Thymus (tissue), 14 donors: Measurements from ENCODE around the gene PTPRJ. TPM values are rescaled to one million over a fixed set of nuclear protein-coding genes. Genes with fewer than 3 reads are reported as not detected.
"Not testable (repeated sequence)": the region's sequence is repeated elsewhere in the genome, so short reads cannot be mapped to it uniquely, and the experiment has no call there.

Experiments used
- DNase-seq, 9 donors: peaks; one replicate each; pipeline ENCODE4 v3.0.0-alpha.2; 2013; ENCODE audit warnings: low spot score in 9 of 9, low read depth in 6 of 9, missing footprints in 1 of 9
- H3K27ac ChIP-seq, 2 donors: one replicate each; pipeline ENCODE4 v1.5.1; 2013; ENCODE audit warnings: control low read depth in 1 of 2, low read depth in 1 of 2, low read length in 1 of 2, mild to moderate bottlenecking in 1 of 2, moderate library complexity in 1 of 2
- H3K27me3 ChIP-seq, 2 donors: one replicate each; pipeline ENCODE4 v1.5.1; 2013; ENCODE audit warnings: low read length in 1 of 2; ENCODE audit not compliant: control insufficient read depth in 2 of 2, insufficient read depth in 1 of 2
- H3K36me3 ChIP-seq, 2 donors: one replicate each; pipeline ENCODE4 v1.5.1; 2013; ENCODE audit warnings: low read length in 1 of 2, mild to moderate bottlenecking in 1 of 2, moderate library complexity in 1 of 2; ENCODE audit not compliant: control insufficient read depth in 2 of 2, insufficient read depth in 2 of 2
- H3K4me1 ChIP-seq, 2 donors: one replicate each; pipeline ENCODE4 v1.5.1; 2013; ENCODE audit warnings: low read length in 2 of 2; ENCODE audit not compliant: control insufficient read depth in 2 of 2, insufficient read depth in 2 of 2
- H3K4me3 ChIP-seq, 2 donors: one replicate each; pipeline ENCODE4 v1.5.1; 2013; ENCODE audit warnings: low read length in 2 of 2, control low read depth in 1 of 2, mild to moderate bottlenecking in 1 of 2
- H3K9me3 ChIP-seq, 2 donors: one replicate each; pipeline ENCODE4 v1.5.1; 2013; ENCODE audit warnings: low read length in 1 of 2, mild to moderate bottlenecking in 1 of 2; ENCODE audit not compliant: control insufficient read depth in 2 of 2, insufficient read depth in 1 of 2
- WGBS: extraction: QIAGEN DNeasy Blood & Tissue Kit; methylation state at CpG from one replicate; pipeline ENCODE4 v1.1.7; 2013; 5-methylcytosine and 5-hydroxymethylcytosine counted together
- long read RNA-seq, 10 donors: transcript quantifications; one replicate each; lab custom pipeline, GENCODE V29; 2026
- polyA plus RNA-seq: library from polyadenylated mRNA; stranded (reverse); fragments of 200-250 nt; gene quantifications from one replicate; pipeline ENCODE4 v1.2.3, GENCODE V29; 2013
- total RNA-seq: library from RNA; stranded (reverse); fragments of 120-200 nt; gene quantifications from one replicate; pipeline ENCODE4 v1.2.4, GENCODE V29; 2013
- donor health status: healthy.

PTPRJ gene
- total RNA-seq = 7.5 TPM
- 4.4 TPM for polyA plus RNA-seq
- long read RNA-seq, donor 1 = 0 reads
- long read RNA-seq, donor 2 = 0 reads
- long read RNA-seq, donor 3 = 0 reads
- long read RNA-seq, donor 4 = 0 reads
- long read RNA-seq, donor 5 = 0 reads
- long read RNA-seq, donor 6 = 0 reads
- long read RNA-seq, donor 7 = 0 reads
- long read RNA-seq, donor 8 = 0 reads
- long read RNA-seq, donor 9 = 0 reads
- long read RNA-seq, donor 10 = 0 reads

DNA sequence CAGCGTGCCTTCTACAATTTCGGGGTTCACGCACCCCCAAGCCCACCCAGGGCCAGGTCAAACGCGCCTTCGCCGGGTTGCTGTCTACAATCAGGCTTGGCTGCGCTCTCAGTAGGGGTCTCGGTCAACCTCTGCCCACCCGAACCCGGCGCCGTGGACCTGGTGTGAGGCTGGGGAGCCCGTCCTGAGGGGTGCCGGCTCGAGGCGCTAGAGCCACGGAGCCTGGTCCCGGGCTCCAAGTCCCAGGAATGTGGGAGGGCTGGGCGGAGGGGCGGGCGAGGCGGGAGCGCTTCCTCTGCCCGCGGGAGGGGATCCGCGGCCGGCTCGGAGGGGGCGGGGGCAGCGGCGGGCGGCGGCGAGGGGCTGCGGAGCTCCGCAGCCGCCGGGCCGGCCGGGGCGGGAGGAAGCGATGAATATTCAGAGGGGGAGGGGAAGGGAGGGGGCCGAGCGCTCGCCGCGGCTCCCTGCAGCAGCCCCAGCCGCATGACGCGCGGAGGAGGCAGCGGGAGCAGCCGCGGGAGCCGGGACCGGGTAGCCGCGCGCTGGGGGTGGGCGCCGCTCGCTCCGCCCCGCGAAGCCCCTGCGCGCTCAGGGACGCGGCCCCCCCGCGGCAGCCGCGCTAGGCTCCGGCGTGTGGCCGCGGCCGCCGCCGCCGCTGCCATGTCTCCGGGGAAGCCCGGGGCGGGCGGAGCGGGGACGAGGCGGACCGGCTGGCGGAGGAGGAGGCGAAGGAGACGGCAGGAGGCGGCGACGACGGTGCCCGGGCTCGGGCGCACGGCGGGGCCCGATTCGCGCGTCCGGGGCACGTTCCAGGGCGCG lies at the start of gene PTPRJ:
PTPRJ (plus strand) TSS at position 472 of the 819 bp plus-strand sequence. CDS start 354 bp downstream, outside the sequence.
- Histone ChIP-seq H3K4me3 (peak within 1 kb of the TSS; percentile 30 to 75), H3K27ac (peak within 1 kb of the TSS in 1 of 2 donors; percentile 86), H3K4me1 (peaks cover 0 to 18% of the 10 kb centered on the region in 2 donors), H3K36me3 (no peaks in the 10 kb centered on the region), H3K27me3 (peaks cover 24 to 53% of the 10 kb centered on the region in 2 donors), H3K9me3 (peaks cover 0 to 4% of the 10 kb centered on the region in 2 donors)
- peak in 1 of 9 donors; percentile 22 for DNase-seq
- WGBS = 3% methylated on average over 111 of the region's 111 CpGs

DNA sequence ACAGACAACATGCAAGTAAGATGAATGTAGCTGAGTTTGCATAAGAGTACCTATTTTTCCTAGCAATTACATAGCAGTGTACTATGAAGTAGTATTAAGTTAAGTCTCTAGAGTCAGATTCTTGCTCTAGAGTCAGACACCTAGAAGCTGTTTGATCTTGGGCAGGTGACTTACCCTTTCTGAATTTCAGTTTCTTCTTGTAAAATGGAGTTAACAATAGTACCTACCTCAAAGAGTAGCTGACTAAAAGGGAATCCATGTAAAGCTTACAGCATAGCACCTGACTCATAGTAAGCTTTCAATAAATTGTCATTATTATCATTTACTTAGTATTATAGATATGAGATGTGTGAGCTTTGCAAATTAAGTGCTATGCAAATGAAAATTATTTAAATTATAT lies 47.8 kb upstream of the PTPRJ start:
- no peaks in the 10 kb centered on the region for H3K9me3 ChIP-seq
- H3K4me3 ChIP-seq = no peak overlapping the region
- H3K27me3 ChIP-seq = no peaks in the 10 kb centered on the region
- H3K27ac ChIP-seq = no peak overlapping the region
- no peaks in the 10 kb centered on the region for H3K36me3 ChIP-seq
- DNase-seq = peak in 1 of 9 donors; percentile 42
- peaks cover 7 to 9% of the 10 kb centered on the region in 2 donors for H3K4me1 ChIP-seq

DNA sequence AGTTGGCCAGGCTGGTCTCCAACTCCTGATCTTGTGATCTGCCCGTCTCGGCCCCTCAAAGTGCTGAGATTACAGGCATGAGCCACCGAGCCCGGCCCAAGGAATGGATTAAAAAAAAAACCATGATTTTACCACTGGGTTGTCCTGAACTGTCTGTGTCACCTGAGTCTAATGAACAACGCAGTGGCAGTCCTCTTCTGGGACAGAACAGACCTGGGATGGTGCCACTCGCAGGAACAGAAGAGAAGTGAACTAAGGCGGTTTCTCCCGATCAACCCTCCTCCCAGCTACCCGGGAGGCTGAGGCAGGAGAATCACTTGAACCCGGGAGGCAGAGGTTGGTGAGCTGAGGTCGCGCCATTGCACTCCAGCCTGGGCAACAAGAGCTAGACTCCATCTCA lies 46.6 kb upstream of the PTPRJ start:
- not testable (repeated sequence) for H3K4me3 ChIP-seq, H3K9me3 ChIP-seq, DNase-seq, H3K27me3 ChIP-seq, H3K4me1 ChIP-seq, H3K36me3 ChIP-seq, H3K27ac ChIP-seq
- 91% methylated on average over 12 of the region's 12 CpGs for WGBS

DNA sequence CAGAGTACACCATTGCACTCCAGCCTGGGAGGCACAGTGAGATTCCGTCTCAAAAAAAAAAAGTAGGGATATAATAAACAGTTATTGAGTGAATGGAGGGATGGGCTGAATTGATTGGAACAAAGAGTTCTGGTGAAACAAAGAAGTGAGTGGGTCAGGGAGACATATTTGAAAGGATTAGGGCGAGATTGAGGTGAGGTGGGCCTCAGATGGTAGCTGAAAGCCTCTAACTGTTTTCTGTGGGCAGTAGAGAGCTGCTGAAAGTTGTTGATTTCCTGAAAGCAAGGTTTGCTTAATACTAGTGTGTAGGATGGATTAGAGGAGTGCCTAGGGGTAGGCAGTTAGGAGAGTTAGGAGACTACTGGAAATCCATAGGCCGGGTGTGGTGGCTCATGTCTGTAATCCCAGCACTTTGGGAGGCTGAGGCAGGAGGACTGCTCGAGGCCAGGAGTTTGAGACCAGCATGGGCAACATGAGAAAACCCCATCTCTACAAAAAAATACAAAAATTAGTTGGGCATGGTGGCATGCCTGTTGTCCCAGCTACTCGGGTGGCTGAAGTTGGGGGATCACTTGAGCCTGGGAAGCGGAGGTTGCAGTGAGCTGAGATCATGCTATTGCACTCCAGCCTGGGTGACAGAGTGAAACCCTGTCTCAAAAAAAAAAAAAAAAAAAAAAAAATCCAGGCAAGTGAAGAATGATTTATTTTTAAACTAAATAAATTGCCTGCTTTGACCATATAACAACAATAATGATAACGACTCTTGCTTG lies 41.4 kb upstream of the PTPRJ start:
- WGBS = 95% methylated on average over 7 of the region's 7 CpGs
- DNase-seq = no peak
- H3K27ac ChIP-seq = no peak overlapping the region
- no peaks in the 10 kb centered on the region for H3K9me3 ChIP-seq
- no peaks in the 10 kb centered on the region for H3K4me1 ChIP-seq
- no peaks in the 10 kb centered on the region for H3K36me3 ChIP-seq
- no peak overlapping the region for H3K4me3 ChIP-seq
- H3K27me3 ChIP-seq = no peaks in the 10 kb centered on the region

DNA sequence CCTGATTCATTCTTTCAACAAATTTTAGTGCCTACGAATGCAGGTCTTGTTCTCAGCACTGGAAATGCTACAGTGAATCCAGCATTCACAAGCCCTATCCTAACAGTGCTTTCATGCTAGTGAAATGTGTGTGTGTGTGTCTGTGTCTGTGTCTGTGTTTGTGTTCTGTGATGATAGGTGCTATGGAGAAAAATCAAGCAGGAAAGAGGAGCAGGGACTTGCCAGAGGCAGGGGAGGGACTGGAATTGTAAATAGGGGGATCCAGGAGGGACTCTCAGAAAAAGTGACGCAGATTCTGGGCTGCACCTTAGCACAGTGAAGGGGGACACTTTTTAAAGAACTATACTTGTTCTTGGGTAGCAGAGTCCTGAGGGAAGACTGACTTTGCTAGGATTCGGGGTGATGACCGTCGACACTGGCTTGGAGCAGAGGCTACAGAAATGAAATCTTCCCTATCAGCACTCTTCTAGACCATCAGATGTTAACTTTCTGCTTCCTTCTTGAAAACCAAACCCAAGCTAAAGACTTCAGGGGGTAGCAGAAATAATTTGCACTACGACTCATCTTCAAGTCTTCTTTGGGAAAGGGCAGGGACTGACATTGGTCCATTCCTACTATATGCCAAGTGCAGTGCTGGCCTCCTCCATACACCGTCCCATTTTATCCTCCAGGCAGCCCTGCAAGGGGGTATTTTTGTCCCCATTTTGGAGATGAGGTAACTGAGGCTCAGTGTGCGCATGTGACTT lies 39.3 kb upstream of the PTPRJ start:
- H3K4me1 ChIP-seq = no peaks in the 10 kb centered on the region
- no peaks in the 10 kb centered on the region for H3K9me3 ChIP-seq
- no peak overlapping the region for H3K27ac ChIP-seq
- H3K36me3 ChIP-seq = no peaks in the 10 kb centered on the region
- DNase-seq = no peak
- H3K4me3 ChIP-seq = no peak overlapping the region
- WGBS = 97% methylated on average over 8 of the region's 8 CpGs
- H3K27me3 ChIP-seq = no peaks in the 10 kb centered on the region

DNA sequence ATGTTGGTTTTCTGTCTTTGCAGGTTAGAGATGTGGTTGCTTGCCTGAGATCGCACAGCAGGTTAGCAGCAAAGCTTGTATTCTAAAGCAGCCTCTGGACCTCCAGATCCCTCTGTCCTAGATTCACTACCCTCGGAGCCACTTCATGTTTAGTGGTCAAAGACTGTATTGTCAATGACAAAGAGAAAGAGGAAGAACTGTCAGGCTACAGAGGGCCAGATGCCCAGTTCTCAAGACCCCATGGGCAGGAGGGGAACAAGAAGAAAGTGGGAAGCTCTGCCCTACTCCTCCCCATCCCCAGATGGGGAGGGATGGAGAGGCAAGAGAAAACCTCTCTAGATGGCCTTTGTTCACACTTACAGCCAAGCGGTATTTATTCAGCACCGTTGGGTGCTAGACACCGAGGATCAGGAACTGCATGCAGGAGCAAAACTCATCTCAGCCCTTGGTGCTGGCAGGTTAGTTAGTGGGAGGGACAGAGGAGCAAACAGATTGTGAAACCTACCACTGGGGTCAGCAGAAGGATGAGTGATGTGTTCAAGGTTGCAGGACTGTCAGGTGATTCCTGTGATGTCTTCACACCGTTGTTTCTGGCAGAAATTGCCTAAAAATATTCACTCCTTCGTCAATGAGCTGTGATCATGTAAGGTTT lies 38.3 kb upstream of the PTPRJ start:
- H3K4me1 ChIP-seq = peaks cover 0 to under 1% of the 10 kb centered on the region in 2 donors
- no peak for DNase-seq
- H3K9me3 ChIP-seq = no peaks in the 10 kb centered on the region
- no peaks in the 10 kb centered on the region for H3K36me3 ChIP-seq
- H3K27ac ChIP-seq = no peak overlapping the region
- no peak overlapping the region for H3K4me3 ChIP-seq
- WGBS = 93% methylated on average over 7 of the region's 7 CpGs
- no peaks in the 10 kb centered on the region for H3K27me3 ChIP-seq

DNA sequence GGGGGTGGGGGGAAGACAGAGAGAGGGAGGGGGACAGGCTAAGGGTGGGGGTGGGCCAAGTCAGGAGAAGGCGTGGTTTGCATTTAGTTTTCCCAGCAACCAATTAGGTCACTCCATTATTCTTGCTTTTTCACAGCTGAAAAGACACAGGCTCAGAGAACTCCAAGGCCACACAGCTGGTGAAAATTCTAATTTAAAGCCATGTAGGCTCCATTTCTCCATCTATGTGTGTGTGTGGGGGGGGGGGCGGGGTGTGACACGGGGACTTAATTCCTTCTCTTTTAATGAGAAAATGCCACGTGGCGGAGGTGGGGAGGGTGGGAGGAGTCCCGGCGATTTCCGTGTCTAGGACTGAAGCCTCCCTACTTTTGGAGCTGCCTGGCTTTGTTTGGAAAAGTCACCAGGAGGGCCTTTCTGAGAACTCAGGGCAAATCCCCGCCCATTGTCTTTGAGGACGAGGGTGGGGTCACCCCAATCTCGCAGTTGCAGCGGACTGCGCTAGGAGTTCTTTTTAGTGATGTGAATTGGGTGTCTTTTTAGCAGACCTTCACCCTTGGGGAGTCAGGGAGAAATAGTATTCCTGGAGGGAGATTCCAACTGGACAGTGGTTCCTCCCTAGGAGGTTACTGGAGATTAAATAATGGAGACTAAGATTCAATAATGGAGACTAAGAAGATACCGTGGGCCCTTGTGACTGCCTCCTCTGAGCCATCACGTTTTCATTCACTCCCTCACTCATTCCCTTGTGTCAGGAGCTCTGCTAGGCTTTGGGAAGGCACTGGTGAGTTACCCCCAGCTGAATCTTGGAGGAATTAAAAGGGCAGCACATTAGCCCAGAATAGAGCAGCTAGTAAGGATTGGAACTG lies 36.4 kb upstream of the PTPRJ start:
- Histone ChIP-seq H3K27ac (no peak overlapping the region), H3K27me3 (no peaks in the 10 kb centered on the region), H3K9me3 (no peaks in the 10 kb centered on the region), H3K4me1 (peaks cover 0 to 3% of the 10 kb centered on the region in 2 donors), H3K4me3 (no peak overlapping the region), H3K36me3 (no peaks in the 10 kb centered on the region)
- 95% methylated on average over 15 of the region's 15 CpGs for WGBS
- DNase-seq = no peak

DNA sequence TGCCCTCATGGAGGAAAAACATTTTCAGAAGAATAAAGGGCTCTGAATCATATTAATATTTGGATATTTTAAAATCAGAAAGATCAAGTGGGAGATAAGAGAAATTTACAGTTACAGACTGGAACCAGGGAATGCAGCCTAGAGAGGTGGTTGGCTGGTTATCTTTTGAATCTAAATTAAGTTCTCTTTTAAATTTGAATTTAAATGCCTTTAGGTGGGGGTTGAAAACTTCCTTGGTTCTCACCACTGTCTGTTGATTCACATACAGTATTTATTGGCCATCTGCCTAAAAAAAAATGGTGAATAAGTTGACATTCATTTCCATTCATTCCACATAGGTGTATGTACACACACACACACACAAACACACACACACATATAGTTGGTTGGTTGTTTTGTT lies 35.7 kb upstream of the PTPRJ start:
- Histone ChIP-seq H3K36me3 (no peaks in the 10 kb centered on the region), H3K27ac (no peak overlapping the region), H3K9me3 (no peaks in the 10 kb centered on the region), H3K4me3 (no peak overlapping the region), H3K4me1 (peaks cover 0 to 3% of the 10 kb centered on the region in 2 donors), H3K27me3 (no peaks in the 10 kb centered on the region)
- no peak for DNase-seq
